ENCODE measurements around the gene MEF2A. TPM values are rescaled to one million over a fixed set of nuclear protein-coding genes. Genes with fewer than 3 reads are reported as not detected.

Gene MEF2A
- total and polyA plus RNA-seq, 9 of the 15 experiments (the other 6 are each of a cell fraction or from before 2014, with no cell fraction given): 1.6 to 18.7 (median 8.7) TPM

DNA sequence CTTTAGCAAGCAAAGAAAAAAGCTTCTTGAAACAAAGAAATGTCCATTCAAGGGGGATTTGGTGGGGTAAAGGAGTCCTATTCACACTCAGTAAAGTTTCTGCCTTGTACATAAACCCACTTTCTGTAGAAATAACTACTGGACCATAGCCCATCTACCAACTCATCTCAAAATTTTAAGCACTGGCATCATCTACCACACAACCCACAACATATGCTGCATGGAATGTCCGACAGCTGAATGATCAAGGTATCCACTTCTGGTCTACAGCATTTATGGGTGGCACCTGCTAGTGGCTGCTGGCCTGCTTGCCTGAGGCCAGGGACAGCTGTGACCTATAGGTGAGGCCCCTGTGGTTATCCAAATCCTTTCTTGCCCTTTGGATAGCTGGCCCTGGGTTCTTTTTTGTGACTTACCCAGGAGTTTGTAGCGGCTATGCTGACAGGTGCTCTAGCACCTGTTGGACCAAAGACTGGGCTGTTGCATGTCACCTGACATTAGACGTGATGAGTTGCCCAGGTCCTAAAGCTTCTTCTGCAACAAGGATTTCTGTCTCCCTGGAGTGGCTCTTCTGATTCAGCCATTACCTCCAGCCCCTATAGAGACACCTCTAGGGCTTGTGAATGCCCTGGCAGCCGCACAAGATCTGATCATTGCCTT is 19.2 kb upstream of the MEF2A start (continued):
- TF ChIP-seq RB1 (IDR thresholded peaks at IDR 0.05; ENCODE audit: low read depth): no peak

DNA sequence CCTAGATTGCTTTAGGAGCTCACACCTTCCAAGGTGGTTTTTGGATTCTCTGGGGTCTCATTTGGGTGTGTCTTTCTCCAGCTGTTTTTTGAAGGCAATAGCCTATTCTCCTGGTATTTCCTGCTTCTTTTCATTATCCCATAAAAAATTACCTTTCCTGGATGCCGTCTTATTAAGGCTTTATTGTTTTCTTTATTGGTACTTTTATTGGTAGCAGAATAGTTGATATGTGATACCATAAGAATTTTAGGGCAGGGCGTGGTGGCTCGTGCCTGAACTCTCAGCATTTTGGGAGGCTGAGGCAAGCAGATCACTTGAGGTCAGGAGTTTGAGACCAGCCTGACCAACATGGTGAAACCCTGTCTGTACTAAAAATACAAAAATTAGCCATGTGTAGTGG is 18.3 kb upstream of the MEF2A start:
- TF ChIP-seq RFX7 (CRISPR knock-in tag; IDR thresholded peaks at IDR 0.05): no peak
- no peak for ATAC-seq
- Histone ChIP-seq H3K4me1 (replicated peaks in 1 of 2; ENCODE audit: control insufficient read depth in 2 of 2, insufficient read depth in 2 of 2, low read length in 2 of 2) (no peaks in the 10 kb centered on the region), H3K9me3 (replicated peaks; ENCODE audit: control insufficient read depth, insufficient read depth, low read depth, low read length) (no peaks in the 10 kb centered on the region), H3K36me3 (ENCODE audit: control insufficient read depth, insufficient read depth, low read length) (no peaks in the 10 kb centered on the region), H3K4me2 (ENCODE audit: insufficient read depth, low read length) (no peak overlapping the region), H2AFZ (ENCODE audit: low read depth, low read length) (no peak overlapping the region), H3K27ac (ENCODE audit: extremely low read depth, low read depth, low read length) (no peak overlapping the region), H3K79me2 (ENCODE audit: control insufficient read depth, insufficient read depth, low read length) (no peaks in the 10 kb centered on the region), H3K27me3 (ENCODE audit: control insufficient read depth in 2 of 2, insufficient read depth in 2 of 2, low read length in 2 of 2) (peaks cover 0 to 25% of the 10 kb centered on the region in 2 experiments; a peak in 2 of 5 replicates), H4K20me1 (replicated peaks; ENCODE audit: control insufficient read depth, insufficient read depth, low read length) (no peaks in the 10 kb centered on the region), H3K9me1 (ENCODE audit: control insufficient read depth, insufficient read depth, low read length) (no peaks in the 10 kb centered on the region), H3K9ac (ENCODE audit: insufficient read depth in 1 of 2, low read depth in 2 of 2, low read length in 2 of 2) (no peak overlapping the region), H3K4me3 (no peak overlapping the region)
- WGBS (ENCODE audit: insufficient coverage, low coverage, missing lambda C conversion rate): 4% methylated on average over 3 of the region's 3 CpGs
- POLR2A ChIA-PET: interaction anchor here (0.6 to 2.9 kb wide), 3 partner anchors 10 to 205 kb away, joined by 3 to 16 read pairs (median 4); no protein-coding TSS in a partner anchor
- BruUV-seq (replicated peaks): no TSS peak
- no peak for DNase-seq (ENCODE audit: extremely low read depth in 1 of 4, low spot score in 3 of 4)
- CTCF ChIA-PET (ENCODE audit: low intra/inter-chr PET ratio): no interaction called here
- in situ Hi-C loops (cut with MboI) (no loop called here), intact Hi-C loops (cut with micrococcal nuclease) (no loop called here)
- no peak for FAIRE-seq

DNA sequence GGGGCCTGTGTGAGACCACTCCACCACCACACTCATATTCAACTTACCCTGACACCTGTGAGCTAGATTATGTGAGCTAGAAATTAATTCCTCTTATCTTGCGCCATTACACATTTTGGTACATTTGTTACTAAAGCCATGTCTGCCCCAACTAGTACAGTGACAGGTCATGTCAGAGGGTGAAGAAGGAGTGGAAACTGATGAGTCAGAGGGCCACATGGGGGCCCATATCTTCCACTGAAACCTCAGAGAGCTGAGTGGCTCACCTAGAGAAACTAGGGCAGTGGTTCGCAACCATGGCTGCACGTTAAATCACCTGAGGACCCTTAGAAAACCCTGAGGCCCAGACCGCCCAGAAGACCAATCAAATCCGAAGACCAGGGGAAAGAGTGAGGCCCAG is 15.7 kb upstream of the MEF2A start:
- Histone ChIP-seq H3K27ac (ENCODE audit: extremely low read depth, low read depth, low read length) (no peak overlapping the region), H3K9ac (ENCODE audit: insufficient read depth in 1 of 2, low read depth in 2 of 2, low read length in 2 of 2) (no peak overlapping the region), H3K9me1 (ENCODE audit: control insufficient read depth, insufficient read depth, low read length) (no peaks in the 10 kb centered on the region), H3K9me3 (replicated peaks; ENCODE audit: control insufficient read depth, insufficient read depth, low read depth, low read length) (no peaks in the 10 kb centered on the region), H2AFZ (ENCODE audit: low read depth, low read length) (no peak overlapping the region), H4K20me1 (replicated peaks; ENCODE audit: control insufficient read depth, insufficient read depth, low read length) (no peaks in the 10 kb centered on the region), H3K27me3 (ENCODE audit: control insufficient read depth in 2 of 2, insufficient read depth in 2 of 2, low read length in 2 of 2) (peaks cover 0 to 25% of the 10 kb centered on the region in 2 experiments; a peak in 2 of 5 replicates), H3K4me2 (ENCODE audit: insufficient read depth, low read length) (no peak overlapping the region), H3K79me2 (ENCODE audit: control insufficient read depth, insufficient read depth, low read length) (no peaks in the 10 kb centered on the region), H3K4me1 (replicated peaks in 1 of 2; ENCODE audit: control insufficient read depth in 2 of 2, insufficient read depth in 2 of 2, low read length in 2 of 2) (no peaks in the 10 kb centered on the region), H3K36me3 (ENCODE audit: control insufficient read depth, insufficient read depth, low read length) (no peaks in the 10 kb centered on the region), H3K4me3 (no peak overlapping the region)
- ChIA-PET POLR2A (interaction anchor here (0.5 to 1.0 kb wide), 3 partner anchors 24 to 1459 kb away, joined by 3 to 4 read pairs (median 4); no protein-coding TSS in a partner anchor), CTCF (ENCODE audit: low intra/inter-chr PET ratio) (no interaction called here)
- FAIRE-seq (no peak), ATAC-seq (peak; percentile 72), DNase-seq (ENCODE audit: extremely low read depth in 1 of 4, low spot score in 3 of 4) (peak in 1 of 4 experiments; percentile 33)
- intact Hi-C loops (cut with micrococcal nuclease): no loop called here
- WGBS (ENCODE audit: insufficient coverage, low coverage, missing lambda C conversion rate): 21% methylated on average over 5 of the region's 5 CpGs
- BruUV-seq (replicated peaks): no TSS peak
- in situ Hi-C loops (cut with MboI): no loop called here
- TF ChIP-seq BMI1 (IDR thresholded peaks at IDR 0.05; ENCODE audit: low read length) (no peak), MAFG (tag; conservative IDR thresholded peaks at IDR 0.05) (peak; percentile 44; the same call in 1 of the 2 replicates), FOSL1 (tag; conservative IDR thresholded peaks at IDR 0.05) (peak; percentile 67), ERF (CRISPR knock-in tag; IDR thresholded peaks at IDR 0.05) (no peak), SPI1 (IDR thresholded peaks at IDR 0.05; ENCODE audit: borderline replicate concordance, low read depth, low read length) (no peak), C11orf30 (IDR thresholded peaks at IDR 0.05; ENCODE audit: low read depth) (peak; percentile 35; the same call in 1 of the 2 replicates), ATF3 (IDR thresholded peaks at IDR 0.05) (0 out of 2 replicates have a peak, but pooled peaks have one; percentile 43), ATF3 (CRISPR knock-in tag; conservative IDR thresholded peaks at IDR 0.05) (no peak), GTF2A2 (tag; IDR thresholded peaks at IDR 0.05) (no peak), TAL1 (IDR thresholded peaks at IDR 0.05) (no peak), MEIS2 (IDR thresholded peaks at IDR 0.05; ENCODE audit: partially characterized antibody) (peak; percentile 10)
- TF ChIP-seq, protein P1, sequence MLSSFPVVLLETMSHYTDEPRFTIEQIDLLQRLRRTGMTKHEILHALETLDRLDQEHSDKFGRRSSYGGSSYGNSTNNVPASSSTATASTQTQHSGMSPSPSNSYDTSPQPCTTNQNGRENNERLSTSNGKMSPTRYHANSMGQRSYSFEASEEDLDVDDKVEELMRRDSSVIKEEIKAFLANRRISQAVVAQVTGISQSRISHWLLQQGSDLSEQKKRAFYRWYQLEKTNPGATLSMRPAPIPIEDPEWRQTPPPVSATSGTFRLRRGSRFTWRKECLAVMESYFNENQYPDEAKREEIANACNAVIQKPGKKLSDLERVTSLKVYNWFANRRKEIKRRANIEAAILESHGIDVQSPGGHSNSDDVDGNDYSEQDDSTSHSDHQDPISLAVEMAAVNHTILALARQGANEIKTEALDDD (IDR thresholded peaks at IDR 0.05): peak; percentile 26; the same call in 1 of the 2 replicates

Measured in K562 (cell line).